HG03558 (cell line): ENCODE data around the gene SCIN.
"Not testable (repeated sequence)": the region's sequence is repeated elsewhere in the genome, so short reads cannot be mapped to it uniquely, and the experiment has no call there.

Experiments used
- ATAC-seq: cut with Tn5 transposase; IDR thresholded peaks from one replicate; pipeline ENCODE4 v1.9.1; 2021; ENCODE audit warnings: moderate number of reproducible peaks; ENCODE audit not compliant: unreplicated experiment; ENCODE audit errors: extremely low read depth

The SCIN gene

DNA sequence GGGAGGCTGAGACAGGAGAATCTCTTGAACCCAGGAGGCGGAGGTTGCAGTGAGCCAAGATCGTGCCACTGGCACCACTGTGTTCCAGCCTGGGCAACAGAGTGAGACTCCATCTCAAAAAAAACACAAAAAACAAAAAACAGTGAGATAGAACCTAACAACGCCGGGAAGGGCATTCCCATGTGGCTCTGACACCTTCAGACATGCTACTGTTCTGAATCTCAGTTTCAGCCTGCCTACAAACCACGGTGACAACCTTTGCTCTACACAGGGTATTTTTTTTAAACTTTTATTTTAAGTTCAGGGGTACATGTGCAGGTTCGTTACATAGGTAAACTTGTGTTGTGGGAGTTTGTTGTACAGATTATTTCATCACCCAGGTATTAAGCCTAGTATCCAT lies 74.7 kb downstream of the SCIN start:
- ATAC-seq: not testable (repeated sequence)

DNA sequence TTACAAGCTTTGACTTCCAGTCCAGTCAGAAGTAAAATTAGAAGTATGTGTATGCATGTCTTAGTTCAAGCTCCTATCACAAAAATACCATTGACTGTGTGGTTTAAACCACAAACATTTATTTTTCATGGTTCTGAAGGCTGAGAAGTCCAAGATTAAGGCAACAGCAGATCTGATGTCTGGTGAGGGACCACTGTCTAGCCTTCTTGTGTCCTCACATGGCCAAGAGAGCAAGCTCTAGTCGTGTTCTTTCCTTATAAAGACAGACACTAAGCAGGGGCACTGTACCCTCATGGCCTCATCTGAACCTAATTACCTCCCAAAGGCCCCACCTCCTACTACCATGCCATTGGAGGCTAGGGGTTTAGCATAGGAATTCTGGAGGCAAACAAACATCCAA lies 75.6 kb downstream of the SCIN start:
- no peak for ATAC-seq

DNA sequence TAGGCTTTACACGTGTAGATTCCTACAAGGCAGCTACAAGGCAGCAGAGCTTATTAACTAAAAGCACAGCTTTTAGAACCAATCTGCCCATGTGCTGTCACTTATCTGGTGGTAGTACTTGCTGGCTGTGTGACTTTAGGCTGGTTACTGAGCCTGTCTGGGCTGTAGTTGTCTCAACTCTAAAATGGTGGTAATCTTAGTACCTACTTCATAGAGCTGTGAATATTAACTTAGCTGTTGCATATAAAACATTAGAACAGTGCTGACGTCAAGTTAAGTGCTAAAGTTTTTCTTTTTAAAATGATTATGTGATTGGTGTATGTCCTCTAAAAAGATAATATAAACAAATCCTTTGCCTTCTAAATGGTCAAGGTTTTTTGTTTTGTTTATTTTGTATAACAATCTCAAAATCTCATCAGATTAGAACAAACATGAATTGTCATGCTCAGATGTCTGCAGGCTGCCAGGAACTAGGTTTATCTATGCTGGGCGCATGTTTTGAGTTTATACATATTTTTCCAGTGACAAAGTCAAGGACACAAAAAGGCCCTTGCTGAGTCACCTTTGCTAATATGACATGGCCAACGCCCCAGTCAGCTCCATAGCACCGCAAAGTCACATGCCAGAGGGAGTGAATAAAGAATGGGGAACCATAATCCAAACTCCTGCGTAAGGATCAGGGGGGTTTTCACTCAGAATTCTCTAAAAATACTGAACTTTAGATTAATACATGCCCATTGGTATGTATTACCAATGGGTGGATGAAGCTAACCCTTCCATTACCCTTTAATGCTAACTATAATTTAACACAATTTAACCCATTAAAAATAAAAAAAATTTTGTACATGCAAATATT lies 77.1 kb downstream of the SCIN start:
- ATAC-seq: no peak

DNA sequence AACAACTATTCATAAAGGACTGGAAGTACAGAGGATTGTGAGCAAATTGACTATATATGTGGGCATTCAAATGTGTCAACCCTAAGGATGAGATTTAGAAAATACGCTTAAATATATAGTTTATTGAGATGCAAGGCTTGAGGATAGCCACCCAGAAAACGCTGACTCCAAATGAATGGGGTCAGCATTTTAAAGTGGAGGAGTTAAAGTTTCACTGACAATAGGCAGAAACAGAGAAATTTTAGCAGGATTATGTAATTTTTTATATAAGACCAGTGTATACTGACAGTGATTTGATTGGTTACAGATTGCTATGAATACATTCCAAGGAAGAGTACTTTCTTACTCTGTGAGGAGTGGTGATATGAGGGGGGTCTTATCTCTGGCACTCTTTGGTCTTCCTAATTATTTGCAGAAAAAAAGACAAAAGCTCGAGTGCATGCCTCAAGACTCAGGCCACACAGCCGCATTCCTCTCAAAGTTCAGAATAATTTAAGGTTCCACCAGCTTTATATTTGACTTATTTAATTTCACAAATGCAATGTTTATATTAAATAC lies 78.3 kb downstream of the SCIN start:
- no peak for ATAC-seq

DNA sequence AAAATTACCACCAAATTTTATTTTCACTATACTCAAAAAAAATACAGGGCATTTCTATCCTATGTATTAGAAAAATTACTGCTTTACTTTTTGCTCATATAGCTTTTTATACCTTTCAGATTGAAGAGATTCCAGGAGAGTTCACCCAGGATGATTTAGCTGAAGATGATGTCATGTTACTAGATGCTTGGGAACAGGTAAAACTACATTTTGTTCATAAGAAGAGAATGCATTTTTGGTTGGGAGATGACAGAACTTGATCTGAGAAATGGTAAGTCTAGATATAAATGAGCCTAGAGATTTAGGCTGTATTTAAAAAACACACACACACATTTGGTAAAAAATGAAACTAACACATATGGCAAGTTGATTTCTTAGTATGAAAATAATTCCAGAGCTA lies 78.8 kb downstream of the SCIN start:
- ATAC-seq: no peak

DNA sequence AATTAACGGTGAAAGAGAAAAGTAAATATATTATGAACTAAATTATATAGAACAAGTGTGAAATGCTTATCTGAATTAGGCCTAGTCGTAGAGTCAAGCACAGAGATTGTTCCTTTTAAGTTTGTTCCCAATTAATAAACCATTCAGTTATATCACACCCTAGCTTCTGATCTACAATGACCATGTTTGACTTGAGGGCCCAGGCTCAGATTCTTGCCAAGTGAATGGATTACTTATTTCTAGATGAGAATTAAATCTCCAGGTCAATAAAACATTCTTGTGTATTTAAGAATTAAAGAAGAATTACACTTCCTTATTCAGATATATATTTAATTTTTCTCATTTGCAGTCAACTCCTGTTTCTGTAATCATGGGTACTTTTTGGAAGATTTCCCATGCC lies 79.6 kb downstream of the SCIN start:
- no peak for ATAC-seq

DNA sequence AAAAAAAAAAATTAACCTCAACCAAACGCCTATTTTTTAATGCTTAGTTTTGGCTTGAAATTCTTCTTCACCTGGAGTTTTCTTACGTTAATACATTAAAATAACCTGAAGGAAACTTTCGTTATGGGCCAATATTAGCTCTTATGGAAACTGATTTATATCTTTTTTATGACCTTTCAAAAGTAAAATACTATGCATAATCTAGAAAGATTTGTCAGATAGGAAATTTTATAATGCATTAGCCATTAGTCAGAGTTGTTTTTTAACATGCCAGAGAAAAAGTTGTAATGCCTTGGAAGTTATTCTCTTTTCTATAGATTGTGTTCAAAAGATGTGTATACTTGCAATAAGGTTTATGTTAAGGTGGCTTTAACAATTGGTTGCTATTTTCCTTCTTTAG lies 82.6 kb downstream of the SCIN start:
- ATAC-seq: no peak

DNA sequence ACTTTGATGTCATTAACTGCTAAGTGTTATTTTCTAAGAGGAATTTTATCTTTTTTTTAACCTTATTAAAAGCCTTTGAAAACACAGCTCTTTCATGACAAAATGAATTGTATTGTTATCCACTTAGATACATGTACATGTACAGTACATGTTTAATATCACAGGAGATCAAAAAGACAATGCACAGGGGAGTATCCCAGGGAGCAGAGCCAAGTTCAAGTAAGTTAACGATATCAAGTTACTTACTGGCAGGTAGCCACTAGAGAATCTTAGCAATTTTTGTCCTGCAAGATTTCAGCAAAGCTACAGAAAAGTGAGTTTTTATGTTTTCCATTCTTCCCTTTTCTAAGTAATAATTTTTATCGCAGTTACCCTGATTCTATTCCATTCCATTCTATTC lies 83.0 kb downstream of the SCIN start:
- no peak for ATAC-seq

DNA sequence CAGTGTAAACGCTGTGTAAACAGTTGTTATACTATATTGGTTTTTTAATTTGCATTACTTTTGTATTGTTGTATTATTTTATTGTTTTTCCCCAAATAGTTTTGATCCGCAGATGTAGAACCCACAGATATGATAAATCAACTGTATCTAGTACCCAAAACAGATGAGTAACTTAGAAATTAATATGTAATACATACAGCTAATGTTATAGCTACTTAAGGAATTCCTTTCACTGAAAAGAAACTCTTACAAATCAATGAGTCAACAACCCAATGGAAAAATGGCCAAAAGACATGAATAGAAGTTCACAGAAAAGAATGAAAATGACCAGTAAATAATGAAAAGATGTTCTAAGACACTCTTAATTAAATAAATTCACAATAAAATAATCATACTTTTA lies 84.6 kb downstream of the SCIN start:
- ATAC-seq: no peak

DNA sequence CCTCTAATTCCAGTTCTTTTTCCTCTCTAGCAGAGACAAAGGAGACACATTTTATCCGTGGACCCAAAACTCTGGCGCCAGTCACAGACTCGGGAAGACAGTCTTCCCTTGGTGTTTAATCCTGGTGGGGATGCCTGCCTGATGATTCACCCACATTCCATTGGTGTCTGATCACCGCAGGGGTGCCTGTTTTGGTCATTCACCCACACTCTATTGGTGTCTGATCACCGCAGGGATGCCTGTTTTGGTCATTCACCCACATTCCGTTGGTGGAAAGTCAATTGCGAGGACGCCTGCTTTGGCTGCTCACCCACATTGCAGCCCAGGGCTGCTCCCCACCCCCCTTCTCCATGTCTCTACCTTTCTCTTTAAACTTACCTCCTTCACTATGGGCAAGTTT lies 89.9 kb downstream of the SCIN start:
- not testable (repeated sequence) for ATAC-seq

DNA sequence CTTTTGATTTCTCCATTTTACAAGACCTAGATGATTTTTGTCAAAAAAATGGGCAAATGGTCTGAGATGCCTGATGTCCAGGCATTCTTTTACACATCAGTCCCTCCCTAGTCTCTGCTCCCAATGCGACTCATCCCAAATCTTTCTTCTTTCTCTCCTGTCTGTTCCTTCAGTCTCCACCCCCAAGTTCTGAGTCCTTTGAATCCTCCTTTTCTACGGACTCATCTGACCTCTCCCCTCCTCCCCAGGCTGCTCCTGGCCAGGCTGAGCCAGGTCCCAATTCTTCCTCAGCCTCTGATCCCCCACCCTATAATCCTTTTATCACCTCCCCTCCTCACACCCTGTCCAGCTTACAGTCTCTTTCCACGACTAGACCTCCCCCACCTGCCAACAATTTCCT lies 90.5 kb downstream of the SCIN start:
- not testable (repeated sequence) for ATAC-seq

DNA sequence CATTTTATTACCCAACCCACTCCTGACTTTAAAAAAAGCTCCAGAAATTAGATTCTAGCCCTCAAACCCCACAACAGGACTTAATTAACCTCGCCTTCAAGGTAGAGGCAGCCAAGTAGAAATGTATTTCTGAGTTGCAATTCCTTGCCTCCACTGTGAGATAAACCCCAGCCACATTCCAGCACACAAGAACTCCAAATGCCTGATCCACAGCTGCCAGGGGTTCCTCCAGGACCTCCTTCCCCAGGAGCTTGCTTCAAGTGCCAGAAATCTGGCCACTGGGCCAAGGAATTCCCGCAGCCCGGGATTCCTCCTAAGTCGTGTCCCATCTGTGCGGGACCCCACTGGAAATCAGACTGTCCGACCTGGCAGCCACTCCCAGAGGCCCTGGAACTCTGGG lies 91.1 kb downstream of the SCIN start:
- ATAC-seq: no peak

DNA sequence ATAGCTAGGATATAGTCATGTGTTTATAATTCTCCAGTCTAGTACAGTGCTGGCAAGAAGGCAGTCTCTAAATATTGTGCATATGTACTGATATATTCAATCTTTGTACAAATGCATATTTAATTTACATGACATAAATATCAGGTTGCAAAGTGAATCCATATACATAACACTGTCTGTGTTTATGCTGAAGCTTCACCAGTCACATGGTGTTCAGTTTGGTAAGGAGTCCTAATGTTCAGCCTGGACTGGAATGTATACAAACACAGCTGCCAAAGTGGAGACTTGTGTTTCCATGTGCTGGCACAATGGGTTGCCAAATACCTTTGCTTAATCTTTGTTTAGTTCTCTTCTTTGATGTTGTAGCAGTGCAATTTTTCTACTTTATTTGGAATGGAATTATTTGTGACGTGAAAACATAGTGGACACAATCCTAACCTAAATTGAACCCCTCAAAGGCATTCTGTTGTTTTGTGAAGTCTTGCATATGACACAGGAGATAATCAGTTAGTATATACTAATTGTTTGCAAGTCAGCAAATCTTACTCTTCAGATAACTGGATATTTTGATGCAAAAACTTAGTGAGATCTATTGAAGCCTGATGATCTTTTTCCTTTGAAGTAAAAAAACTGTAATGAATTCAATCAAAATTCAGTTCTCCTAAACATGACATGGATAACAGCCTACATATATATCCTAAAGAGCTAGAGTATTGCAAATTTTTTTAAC lies 99.6 kb downstream of the SCIN start:
- no peak for ATAC-seq

DNA sequence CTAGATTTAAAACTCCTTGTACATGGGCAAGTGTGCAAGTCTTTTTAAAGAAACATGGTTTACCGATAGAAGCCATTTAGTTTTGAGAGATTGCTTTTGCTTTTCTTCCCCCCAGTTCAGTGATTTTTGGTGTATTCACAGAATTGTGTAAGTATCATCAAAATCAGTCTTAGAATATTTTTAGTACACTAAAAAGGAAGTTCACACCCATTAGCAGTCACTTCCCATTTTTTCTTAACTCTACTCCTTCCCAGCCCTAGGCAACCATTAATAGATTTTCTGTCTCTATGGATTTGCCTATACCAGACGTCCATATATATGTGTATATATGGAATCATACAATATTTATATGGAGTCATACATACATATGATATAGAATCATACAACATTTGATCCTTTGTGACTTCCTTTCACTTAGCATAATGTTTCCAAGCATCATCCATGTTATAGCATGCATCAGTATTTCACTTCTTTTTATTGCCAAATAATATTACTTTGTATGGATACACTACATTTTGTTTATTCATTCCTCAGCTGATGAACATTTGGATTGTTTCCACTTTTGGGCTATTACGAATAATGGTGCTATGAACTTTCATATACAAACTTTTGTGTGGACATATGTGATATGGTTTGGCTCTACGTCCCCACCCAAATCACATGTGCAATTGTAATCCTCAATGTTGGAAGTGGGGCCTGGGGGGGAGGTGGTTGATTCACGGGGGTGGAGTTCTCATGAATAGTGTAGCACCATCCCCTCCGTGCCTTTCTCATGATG lies 100.4 kb downstream of the SCIN start:
- no peak for ATAC-seq

DNA sequence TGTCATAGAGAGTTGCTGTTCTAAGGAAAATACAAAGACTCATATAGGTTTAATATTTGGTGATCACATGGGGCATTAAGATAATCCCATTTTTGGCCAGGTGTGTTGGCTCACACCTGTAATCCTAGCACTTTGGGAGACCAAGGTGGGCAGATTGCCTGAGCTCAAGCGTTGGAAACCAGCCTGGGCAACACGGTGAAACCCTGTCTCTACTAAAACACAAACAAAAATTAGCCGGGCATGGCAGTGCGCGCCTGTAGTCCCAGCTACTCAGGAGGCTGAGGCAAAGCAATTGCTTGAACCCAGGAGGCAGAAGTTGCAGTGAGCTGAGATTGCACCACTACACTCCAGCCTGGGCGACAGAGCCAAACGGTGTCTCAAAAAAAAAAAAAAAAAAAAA lies 102.9 kb downstream of the SCIN start:
- ATAC-seq: not testable (repeated sequence)

DNA sequence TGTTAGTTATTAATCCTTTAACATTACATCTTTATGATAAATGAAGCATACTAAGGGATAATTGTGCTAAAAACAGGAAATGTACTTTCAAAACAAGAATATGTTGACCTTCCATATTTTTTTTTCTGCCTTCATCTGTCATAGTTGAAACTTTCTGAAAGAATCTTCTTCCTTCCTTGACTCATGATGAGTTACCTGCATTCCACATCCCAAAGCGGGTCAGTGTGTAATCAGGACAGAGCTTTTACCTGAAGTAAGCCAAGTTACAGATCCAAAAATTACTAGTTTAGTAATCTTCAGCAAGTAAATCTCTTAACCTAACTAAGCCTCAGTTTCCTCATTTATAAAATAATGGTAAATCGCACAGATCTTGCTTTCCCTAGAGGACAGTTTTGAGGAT lies 103.5 kb downstream of the SCIN start:
- ATAC-seq: no peak

DNA sequence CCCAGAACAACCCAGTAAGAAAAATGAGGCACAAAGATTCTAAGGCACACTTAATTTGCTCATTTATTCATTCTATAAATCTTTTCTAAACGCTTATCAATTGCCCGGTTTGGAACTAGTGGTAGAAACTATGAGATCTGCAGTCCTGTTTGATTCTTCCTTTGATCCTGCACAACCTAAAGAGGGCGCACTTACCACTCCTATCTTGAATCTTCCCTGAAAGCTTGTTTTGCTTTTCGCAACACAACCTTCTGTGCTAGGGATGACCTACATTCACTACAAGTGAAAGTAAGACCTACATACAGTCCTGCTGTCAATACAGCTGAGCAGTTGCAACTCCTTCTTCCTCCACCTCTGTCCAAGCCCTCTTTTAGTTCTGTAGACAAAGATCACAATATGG lies 104.3 kb downstream of the SCIN start:
- peak; percentile 72 for ATAC-seq

DNA sequence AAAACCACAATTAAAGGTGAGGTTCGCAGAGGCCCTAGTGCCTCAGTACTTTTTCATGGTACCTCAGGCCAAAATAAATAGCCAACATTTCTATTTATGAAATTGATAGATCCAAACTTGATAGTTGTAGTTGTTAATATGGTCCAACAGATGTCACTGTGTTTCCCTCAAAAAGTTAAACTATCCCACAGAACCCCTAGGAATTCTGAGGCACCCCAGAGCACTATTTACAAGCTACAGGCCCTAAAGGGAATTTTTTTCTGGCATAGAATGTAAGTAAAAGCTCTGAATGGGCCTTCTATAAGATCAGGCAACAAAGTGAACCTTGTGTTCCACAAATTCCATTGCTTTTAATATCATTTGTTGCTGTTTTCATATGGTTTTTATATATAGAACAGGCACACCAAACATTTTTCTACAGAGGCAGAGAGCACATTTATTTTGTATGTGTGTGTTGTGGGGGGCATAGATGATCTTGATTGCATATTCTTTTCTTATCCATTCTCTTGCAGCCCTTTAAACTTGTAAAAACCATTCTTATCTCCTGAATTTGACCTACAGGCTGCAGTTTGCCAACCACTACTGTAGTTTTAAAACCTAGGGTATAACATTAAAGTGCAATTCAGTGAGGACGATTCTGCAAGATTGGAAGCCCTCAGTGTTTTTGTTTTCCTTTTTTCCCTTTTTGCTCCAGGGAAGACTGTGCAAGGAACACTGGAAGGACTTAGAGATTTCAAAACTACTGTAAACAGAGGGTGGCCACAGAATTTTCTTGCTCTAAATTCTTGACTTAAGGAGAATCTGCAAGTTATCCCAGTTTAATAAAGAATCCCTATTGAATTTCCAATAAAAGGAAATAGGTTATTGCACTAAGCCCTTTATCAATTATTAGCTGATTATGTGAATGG lies 113.4 kb downstream of the SCIN start:
- ATAC-seq: no peak

DNA sequence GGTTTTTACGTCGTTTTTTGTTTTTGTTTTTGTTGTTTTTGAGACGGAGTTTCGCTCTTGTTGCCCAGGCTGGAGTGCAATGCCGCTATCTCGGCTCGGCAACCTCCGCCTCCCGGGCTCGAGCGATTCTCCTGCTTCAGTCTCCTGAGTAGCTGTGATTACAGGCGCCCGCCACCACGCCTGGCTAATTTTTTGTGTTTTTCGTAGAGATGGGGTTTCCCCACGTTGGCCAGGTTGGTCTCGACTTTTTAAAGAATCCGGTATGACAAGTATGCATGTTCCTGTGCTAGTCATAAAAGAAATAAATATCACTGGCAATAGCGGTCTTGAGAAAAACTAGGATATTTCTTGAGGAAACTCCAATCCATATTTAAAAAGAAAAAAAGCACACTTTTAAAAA lies 114.2 kb downstream of the SCIN start:
- ATAC-seq: no peak

DNA sequence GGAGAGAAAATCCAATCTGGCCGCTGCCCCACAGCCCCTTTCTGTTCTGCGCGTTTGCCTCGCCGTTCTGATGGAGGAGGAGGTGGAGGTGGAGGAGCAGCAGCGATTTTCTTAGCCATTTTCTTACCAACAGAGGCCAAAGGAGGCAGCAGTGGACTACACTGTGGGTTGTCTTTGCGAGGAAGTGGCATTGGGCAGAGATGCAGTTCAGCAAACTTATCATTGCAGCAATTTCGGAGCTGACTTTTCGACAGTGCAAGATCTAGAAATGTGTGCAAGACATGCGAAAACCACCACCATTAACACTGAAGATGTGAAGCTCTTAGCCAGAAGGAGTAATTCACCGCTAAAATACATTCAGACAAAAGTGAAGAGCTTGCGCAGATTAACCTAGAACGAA lies 115.0 kb downstream of the SCIN start:
- ATAC-seq: no peak
